Breast epithelium (tissue), 4 donors: ENCODE results near the gene PTPN4. TPM values are rescaled to one million over a fixed set of nuclear protein-coding genes. Genes with fewer than 3 reads are reported as not detected.

Experiments used
- DNase-seq, 2 donors: peaks; one replicate each; pipeline ENCODE4 v3.0.0-alpha.2; 2019; ENCODE audit warnings: low spot score in 2 of 2
- H3K27ac ChIP-seq, 2 donors: fragments of 200-600 bp; sonication (generic) in 1 of 2; one replicate each; pipeline ENCODE4 v1.5.1; 2016 to 2019; ENCODE audit warnings: mild to moderate bottlenecking in 1 of 2
- H3K27me3 ChIP-seq, 2 donors: fragments of 200-600 bp; sonication (generic) in 1 of 2; one replicate each; pipeline versions ENCODE4 v1.5.1 to v1.6.0; 2017 to 2019; ENCODE audit warnings: control low read depth in 1 of 2, mild to moderate bottlenecking in 1 of 2
- H3K36me3 ChIP-seq: fragments of 200-600 bp; one replicate; pipeline ENCODE4 v1.5.1; 2019
- H3K4me1 ChIP-seq, 2 donors: fragments of 200-600 bp; sonication (generic); one replicate each; pipeline ENCODE4 v1.5.1; 2016 to 2019; ENCODE audit warnings: control low read depth in 1 of 2
- H3K4me3 ChIP-seq, 3 donors: fragments of 200-600 bp; sonication (generic); 1 replicate in 2 of 3; 2 replicates in 1 of 3; pipeline ENCODE4 v1.5.1; 2016 to 2019; ENCODE audit warnings: mild to moderate bottlenecking in 3 of 3, moderate library complexity in 2 of 3
- H3K9me3 ChIP-seq, 2 donors: fragments of 200-600 bp; sonication (generic) in 1 of 2; one replicate each; pipeline ENCODE4 v1.5.1; 2016 to 2019; ENCODE audit warnings: control low read depth in 1 of 2
- CTCF ChIP-seq, 3 donors: fragments of 450-650 bp; IDR thresholded peaks; one replicate each; pipeline ENCODE4 v1.5.1; 2016 to 2017; ENCODE audit warnings: antibody characterized with exemption in 3 of 3, mild to moderate bottlenecking in 3 of 3, moderate library complexity in 3 of 3
- POLR2A ChIP-seq: fragments of 450-650 bp; IDR thresholded peaks from one replicate; pipeline ENCODE4 v1.6.1; 2016; ENCODE audit warnings: antibody characterized with exemption, mild to moderate bottlenecking, moderate library complexity
- POLR2AphosphoS5 ChIP-seq, 3 donors: sonication (generic); formaldehyde crosslinking; IDR thresholded peaks; one replicate each; pipeline ENCODE4 v1.6.1; 2017; ENCODE audit warnings: antibody characterized with exemption in 3 of 3
- intact Hi-C: fragments of 100-400 bp; cut with DNase I; formaldehyde crosslinking; loops from one replicate; pipeline ENCODE4 v1.15.1; 2023; ENCODE audit warnings: low total_unique reads
- total RNA-seq, 3 donors: library from RNA; depleted of rRNA; stranded (reverse); fragments of >200 nt; gene quantifications; one replicate each; pipeline ENCODE4 v1.1.0, GENCODE V29; 2016

Gene PTPN4
- total RNA-seq, 3 donors from 2014 or later = 29.1 to 49.6 (median 38.7) TPM

DNA sequence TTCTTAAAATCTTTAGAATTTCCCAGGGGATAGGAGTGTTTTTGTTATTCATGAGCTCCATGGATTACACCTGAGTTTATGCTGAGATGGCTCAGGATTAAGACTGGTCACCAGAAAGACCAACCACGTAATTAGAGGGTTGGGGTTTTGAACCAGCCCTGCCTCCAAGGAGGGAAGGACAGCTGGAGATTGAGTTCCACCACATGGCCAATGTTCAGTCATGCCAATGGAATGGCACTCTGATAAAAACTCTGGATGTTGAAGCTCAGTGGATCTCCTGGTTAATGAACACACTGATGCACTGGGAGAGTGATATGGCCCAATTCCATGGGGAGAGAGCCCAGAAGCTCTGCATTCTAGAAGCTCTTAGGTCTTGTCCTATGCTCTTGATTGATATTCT lies 38.7 kb upstream of the PTPN4 start:
- TF ChIP-seq CTCF (IDR thresholded peaks at IDR 0.05) = no peak
- TF ChIP-seq POLR2A = no peak
- TF ChIP-seq POLR2AphosphoS5 (IDR thresholded peaks at IDR 0.05) = no peak
- no peaks in the 10 kb centered on the region for H3K36me3 ChIP-seq
- H3K9me3 ChIP-seq = no peaks in the 10 kb centered on the region
- intact Hi-C loops = no loop called here
- no peaks in the 10 kb centered on the region for H3K4me1 ChIP-seq
- no peak overlapping the region for H3K27ac ChIP-seq
- no peak for DNase-seq
- H3K4me3 ChIP-seq = no peak overlapping the region
- H3K27me3 ChIP-seq = no peaks in the 10 kb centered on the region

GRCh38 chr2:119721462-119721861 lies 38.3 kb upstream of the PTPN4 start:
- TF ChIP-seq POLR2AphosphoS5 (IDR thresholded peaks at IDR 0.05) (no peak), POLR2A (no peak), CTCF (IDR thresholded peaks at IDR 0.05) (no peak)
- Histone ChIP-seq H3K27me3 (no peaks in the 10 kb centered on the region), H3K27ac (no peak overlapping the region), H3K4me1 (no peaks in the 10 kb centered on the region), H3K4me3 (no peak overlapping the region), H3K9me3 (no peaks in the 10 kb centered on the region), H3K36me3 (no peaks in the 10 kb centered on the region)
- intact Hi-C loops = no loop called here
- no peak for DNase-seq

DNA sequence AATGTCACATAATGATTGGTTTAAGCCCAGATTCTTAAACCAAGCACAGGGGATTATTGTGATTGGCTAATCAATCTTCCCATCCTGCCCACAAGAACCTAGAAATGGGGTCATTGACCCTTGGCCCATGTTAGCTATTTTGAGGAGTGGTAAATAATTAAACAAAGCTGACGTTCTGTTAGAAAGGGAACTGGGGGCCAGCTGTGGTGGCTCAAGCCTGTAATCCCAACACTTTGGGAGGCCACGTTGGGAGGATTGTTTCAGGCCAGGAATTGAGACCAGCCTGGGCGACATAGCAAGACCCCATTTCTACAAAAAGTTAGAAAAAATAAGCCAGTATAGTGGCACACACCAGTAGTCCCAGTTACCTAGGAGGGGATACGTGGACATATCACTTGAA lies 37.8 kb upstream of the PTPN4 start:
- Histone ChIP-seq H3K36me3 (no peaks in the 10 kb centered on the region), H3K27ac (no peak overlapping the region), H3K9me3 (no peaks in the 10 kb centered on the region), H3K4me3 (no peak overlapping the region), H3K4me1 (no peaks in the 10 kb centered on the region), H3K27me3 (no peaks in the 10 kb centered on the region)
- DNase-seq = no peak
- TF ChIP-seq POLR2A = no peak
- intact Hi-C loops = no loop called here

- intact Hi-C loops = no loop called here
- TF ChIP-seq POLR2AphosphoS5 (IDR thresholded peaks at IDR 0.05) (no peak), CTCF (IDR thresholded peaks at IDR 0.05) (no peak), POLR2A (no peak)
- H3K4me3 ChIP-seq = no peak overlapping the region
- H3K9me3 ChIP-seq = no peaks in the 10 kb centered on the region
- H3K36me3 ChIP-seq = no peaks in the 10 kb centered on the region
- no peaks in the 10 kb centered on the region for H3K4me1 ChIP-seq
- no peak for DNase-seq
- no peak overlapping the region for H3K27ac ChIP-seq
- no peaks in the 10 kb centered on the region for H3K27me3 ChIP-seq
These were observed 36.5 kb upstream of the PTPN4 start for GRCh38 chr2:119723186-119723585.

- intact Hi-C loops = no loop called here
- no peak for DNase-seq
- Histone ChIP-seq H3K4me1 (no peaks in the 10 kb centered on the region), H3K9me3 (no peaks in the 10 kb centered on the region), H3K4me3 (no peak overlapping the region), H3K27me3 (no peaks in the 10 kb centered on the region), H3K36me3 (no peaks in the 10 kb centered on the region), H3K27ac (no peak overlapping the region)
- no peak for TF ChIP-seq CTCF (IDR thresholded peaks at IDR 0.05)
- no peak for TF ChIP-seq POLR2AphosphoS5 (IDR thresholded peaks at IDR 0.05)
- TF ChIP-seq POLR2A = no peak
These were observed 35.8 kb upstream of the PTPN4 start for GRCh38 chr2:119723784-119724467.
